ENCODE data around the gene SV2C.
"Not testable (repeated sequence)": the region's sequence is repeated elsewhere in the genome, so short reads cannot be mapped to it uniquely, and the experiment has no call there.

SV2C gene

DNA sequence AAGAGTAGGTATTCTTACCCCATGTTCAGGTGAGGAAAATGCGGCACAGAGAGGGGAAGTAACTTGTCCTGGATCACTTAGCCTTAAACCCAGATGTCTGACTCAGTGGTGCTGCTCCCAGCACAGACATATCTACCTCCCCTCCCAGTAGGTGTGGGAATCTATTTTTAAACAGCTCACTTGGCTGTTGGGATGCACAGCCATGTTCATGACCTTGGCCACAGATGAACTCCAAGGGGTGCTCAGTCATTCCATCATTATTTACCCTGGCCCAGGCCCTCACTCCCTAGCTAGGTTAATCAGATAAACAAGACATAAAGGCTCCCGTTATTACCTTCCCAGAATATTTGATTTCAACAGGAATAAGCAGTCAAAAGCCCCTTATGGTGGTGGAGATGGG, 231.5 kb downstream of the SV2C start:
- no peak for DNase-seq

DNA sequence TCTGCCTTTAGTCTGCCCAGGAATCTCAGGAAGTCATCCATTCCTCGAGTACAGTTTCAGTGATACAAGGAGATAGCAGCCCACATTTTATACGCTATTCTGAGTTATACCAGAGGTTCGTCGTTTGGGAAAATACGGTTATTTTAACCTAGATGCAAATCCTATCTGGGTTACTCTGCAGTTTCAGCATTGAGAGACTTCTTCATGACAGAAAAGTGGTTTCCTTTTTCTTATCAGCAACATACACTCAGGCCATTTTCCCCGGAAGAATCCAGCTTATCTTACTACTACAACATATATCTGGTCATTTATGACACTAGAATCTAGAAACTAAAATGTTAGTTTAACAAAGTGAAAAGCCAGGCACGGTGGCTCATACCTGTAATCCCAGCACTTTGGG, 236.5 kb downstream of the SV2C start:
- DNase-seq = no peak

DNA sequence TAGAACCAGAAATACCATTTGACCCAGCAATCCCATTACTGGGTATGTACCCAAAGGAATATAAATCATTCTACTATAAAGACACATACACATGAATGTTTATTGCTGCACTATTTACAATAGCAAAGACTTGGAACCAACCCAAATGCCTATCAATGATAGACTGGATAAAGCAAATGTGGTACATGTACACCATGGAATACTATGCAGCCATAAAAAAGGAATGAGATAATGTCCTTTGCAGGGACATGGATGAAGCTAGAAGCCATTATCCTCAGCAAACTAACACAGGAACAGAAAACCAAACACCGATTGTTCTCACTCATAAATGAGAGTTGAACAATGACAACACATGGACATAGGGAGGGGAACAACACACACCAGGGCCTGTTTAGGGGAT, 240.3 kb downstream of the SV2C start:
- not testable (repeated sequence) for DNase-seq

DNA sequence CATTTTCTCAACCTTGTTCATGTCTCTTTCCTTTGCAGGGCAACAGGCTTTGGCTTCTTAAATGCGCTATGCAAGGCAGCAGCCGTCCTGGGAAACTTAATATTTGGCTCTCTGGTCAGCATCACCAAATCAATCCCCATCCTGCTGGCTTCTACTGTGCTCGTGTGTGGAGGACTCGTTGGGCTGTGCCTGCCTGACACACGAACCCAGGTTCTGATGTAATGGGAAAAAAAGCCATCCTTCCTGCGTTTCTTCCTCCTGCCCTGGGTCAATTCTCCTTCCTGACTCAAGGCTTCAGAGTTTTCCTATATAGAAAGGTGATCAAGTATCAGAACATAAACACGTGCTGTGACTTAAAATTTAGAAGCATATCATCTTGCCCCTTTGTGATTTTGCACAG, 242.1 kb downstream of the SV2C start:
- DNase-seq = no peak

DNA sequence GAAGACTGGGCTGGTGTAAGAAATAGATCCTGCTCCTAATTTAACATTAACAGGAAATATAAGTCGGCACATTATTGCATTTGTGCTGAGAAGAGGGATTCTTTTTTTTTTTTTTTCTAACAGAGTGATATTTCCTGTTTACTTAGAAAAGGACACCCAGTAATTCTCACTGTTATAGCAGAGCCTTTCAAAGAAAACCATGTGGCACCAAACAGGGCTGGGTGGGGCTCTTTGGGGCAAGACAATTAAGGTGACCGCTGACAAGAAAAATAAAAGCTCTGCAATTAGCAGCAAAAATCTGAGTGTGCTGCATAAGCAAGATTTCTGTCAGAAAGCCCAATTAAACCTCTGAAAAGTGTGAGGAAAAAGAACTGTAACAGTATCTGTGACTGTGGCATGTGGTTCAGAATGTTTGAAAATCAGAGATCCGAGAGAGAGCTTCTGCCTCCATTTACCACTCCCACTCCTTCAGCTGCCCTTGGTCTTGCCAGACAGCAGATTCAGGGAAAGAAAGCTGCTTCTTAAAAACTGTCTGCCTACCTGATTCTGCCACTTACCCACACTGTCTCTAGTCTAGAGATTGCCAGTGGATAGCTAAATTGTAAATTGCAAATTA, 242.8 kb downstream of the SV2C start:
- DNase-seq = no peak

DNA sequence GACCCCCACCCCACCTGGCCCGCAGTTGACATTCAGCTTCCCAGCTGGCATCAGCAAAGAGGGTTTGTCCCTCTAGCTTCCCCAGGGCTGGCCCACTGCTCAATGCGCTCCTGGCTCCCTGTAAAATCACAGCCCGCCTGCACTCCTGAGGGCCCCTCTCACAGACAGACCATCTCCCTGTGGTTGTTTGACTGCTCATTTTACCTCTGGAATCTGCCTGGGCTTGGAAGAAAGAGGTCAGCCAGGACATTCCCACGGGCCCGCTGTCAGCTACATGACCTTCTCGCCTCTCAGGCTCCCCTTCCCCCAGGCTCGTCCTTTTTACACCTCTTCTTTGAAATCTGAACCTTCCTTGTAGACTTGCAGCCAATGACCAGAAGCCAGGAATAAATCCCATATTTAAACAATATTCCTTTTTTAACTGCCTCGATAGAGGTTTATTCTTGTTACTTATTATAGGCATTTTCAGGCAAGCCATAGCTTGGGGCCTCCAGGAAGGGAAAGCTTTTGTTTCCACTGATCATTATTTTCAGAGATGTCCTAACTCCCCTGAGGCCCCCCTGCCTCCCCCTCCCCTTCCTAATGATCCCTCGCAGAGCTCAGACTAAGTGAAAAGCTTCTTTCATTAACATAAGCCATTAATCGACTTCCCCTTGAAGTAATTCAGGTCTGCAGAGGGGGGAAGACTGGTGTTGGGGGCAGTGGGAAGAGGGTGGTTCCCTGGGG, 243.6 kb downstream of the SV2C start:
- no peak for DNase-seq

DNA sequence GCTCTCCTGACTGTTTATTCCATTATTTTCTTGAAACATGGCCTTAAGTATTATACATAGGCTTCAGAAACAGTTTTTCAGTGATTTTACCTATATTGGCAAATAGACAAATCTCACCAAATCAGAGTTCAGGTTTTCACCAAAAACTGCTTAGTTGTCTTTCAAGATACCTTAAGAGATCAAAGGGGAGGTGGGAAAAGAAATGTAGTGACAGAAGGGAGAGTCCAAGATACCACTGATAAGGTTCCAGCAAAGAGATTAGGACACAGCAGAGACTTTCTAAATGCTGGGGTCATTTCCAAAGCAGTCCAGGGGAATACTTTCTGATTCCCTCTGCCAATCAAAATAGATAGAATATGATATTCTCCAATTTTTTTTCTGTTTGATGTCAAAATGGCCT, 246.2 kb downstream of the SV2C start:
- no peak for DNase-seq

DNA sequence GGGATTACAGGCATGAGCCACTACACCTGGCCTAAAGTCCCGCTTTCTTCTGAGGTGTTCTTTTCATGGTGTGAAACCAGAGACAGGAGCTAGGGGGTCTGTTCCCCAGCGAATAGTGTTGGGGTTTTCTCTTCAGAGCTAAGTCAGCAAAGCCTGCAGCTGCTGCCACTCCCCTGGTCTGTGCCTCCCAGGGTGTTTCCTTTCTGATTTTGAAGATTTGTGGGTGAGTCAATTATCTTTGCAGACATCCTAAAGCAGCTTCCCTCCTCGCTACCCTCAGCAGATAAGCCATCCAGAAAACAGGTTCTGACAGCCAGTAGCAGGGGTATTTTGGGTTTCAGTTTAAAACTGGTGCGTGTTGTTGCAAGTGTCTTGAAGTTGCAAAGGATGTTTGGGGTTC, 247.9 kb downstream of the SV2C start:
- no peak for DNase-seq

DNA sequence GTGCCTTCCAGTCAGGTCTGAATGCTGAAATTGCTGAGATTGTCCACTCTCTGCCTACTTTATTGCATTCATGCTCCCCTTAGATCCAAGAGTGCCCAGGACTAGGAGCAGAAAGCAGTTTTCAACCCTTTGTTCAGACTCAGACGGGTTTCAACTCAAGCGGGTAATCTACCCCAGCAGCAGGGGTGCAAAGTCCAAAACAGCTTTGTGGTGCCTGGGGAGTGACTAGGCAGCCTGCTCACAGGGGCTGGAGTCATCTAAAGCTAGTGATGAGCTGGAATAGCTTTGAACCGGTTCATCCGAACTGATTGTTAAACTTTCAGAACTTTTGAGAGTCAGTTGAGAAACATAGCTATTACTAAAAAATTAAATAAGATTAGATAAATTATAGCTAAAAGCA, 248.9 kb downstream of the SV2C start:
- DNase-seq = no peak

DNA sequence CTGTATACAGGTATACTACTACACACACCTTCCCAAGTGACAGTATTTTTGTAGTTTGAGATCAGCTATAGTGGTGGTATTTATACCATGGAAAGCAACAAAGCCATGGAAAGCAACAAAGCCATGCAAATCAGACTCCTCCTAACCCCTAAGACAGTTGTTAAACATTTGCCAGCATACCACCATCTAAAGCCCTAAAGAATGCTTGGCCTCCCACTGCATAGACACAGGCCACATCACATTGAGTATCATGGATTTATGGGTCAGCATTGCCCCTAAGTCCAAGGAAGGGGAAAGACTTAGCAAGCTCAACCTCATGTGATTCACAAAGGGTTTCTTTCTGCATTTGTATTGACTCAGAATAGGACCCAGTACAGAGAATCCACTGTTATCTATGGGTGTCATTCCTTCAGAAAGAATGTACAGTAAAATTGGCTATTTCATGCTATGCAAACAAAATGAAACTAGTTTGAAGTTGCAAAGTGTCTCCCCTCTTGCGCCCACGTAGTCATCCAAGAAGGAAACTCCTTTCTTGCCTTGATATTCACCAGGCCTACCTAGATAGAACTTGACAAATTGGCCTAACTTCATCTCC, 249.5 kb downstream of the SV2C start:
- DNase-seq = no peak

DNA sequence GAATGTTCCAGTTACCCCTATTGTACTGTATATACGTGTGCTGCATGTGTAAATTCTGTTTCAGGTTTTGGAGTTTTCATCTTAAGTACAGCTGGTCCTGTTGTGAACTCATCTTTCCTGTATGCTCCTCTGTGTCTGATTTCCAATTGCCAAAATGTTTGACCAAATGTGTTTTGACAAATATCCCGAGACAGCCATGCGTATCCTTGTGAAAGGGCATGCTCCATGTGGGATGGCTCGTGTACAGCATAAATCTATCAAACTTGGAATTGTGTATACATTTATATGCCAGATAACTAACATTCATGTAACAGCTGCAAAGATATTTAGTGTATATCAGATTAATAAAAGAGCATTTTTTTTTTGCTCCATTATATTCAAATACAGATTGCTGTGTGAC, 250.4 kb downstream of the SV2C start:
- no peak for DNase-seq

DNA sequence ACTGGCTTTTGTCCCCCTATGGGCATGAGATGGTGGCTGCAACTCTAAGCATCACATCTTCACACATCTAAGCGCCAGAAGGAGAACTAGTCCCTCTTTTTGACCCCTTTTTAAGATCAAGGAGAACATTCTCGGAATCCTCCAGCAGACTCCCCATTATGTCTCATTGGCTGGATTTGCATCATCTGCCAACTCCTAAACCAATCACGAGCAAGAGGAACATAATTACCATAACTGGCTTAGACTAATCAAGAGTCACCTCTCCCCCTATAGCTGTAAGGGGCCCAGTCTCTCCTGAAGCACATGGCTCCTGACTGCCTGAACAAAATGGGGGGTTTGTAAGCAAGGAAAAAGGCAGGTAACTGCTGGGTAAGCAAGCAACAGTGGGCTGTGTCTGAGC, 251.4 kb downstream of the SV2C start:
- no peak for DNase-seq

DNA sequence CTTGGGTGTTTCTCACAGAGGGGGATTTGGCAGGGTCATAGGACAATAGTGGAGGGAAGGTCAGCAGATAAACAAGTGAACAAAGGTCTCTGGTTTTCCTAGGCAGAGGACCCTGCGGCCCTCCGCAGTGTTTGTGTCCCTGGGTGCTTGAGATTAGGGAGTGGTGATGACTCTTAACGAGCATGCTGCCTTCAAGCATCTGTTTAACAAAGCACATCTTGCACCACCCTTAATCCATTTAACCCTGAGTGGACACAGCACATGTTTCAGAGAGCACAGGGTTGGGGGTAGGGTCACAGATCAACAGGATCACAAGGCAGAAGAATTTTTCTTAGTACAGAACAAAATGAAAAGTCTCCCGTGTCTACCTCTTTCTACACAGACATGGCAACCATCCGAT, 252.3 kb downstream of the SV2C start:
- not testable (repeated sequence) for DNase-seq

DNA sequence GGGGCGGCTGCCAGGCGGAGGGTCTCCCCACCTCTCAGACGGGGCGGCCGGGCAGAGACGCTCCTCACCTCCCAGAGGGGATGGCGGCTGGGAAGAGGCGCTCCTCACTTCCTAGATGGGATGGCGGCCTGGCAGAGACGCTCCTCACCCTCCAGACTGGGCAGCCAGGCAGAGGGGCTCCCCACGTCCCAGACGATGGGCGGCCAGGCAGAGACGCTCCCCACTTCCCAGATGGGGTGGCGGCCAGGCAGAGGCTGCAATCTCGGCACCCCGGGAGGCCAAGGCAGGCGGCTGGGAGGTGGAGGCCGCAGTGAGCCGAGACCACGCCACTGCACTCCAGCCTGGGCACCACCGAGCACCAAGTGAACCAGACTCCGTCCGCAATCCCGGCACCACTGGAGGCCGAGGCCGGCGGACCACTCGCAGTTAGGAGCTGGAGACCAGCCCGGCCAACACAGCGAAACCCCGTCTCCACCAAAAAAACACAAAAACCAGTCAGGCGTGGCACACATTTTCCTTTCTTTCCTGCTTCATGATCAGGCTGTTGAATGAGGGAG, 253.1 kb downstream of the SV2C start:
- not testable (repeated sequence) for DNase-seq

DNA sequence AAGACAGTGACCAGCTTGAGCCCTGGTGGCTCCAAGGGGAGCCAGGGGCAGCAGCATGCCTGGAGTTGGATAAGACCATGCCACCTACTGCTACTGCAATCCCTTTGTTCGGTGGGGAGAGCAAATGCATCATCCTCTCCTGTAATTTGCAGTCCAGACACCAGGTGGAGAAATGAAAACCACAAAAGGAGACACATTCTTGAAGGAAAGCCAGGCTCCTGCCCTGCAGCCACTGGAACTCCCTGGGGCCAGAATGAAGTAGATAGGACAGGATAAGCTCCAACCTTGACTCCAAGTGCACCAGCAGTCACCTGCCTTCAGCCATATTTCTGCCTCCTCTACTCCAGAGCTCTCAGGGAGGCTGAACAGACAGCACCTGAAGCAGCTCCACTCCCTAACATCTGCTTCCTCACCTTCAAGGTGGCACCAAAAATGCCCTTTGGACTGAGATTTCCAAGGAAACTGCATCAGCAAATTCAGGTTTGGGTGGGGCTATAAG, 254.8 kb downstream of the SV2C start:
- DNase-seq = peak; percentile 2

DNA sequence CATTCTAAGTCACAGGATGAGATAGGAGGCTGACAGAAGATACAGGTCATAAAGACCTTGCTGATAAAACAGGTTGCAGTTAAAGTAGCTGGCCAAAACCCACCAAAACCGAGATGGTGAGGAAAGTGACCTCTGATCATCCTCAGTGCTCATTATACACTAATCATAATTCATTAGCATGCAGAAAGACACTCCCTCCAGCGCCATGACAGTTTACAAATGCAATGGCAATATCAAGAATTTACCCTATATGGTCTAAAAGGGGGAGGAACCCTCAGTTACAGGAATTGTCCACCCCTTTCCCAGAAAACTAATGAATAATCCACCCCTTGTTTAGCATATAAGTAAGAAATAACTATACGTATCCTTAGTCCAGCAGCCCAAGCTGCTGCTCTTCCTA, 256.7 kb downstream of the SV2C start:
- no peak for DNase-seq

DNA sequence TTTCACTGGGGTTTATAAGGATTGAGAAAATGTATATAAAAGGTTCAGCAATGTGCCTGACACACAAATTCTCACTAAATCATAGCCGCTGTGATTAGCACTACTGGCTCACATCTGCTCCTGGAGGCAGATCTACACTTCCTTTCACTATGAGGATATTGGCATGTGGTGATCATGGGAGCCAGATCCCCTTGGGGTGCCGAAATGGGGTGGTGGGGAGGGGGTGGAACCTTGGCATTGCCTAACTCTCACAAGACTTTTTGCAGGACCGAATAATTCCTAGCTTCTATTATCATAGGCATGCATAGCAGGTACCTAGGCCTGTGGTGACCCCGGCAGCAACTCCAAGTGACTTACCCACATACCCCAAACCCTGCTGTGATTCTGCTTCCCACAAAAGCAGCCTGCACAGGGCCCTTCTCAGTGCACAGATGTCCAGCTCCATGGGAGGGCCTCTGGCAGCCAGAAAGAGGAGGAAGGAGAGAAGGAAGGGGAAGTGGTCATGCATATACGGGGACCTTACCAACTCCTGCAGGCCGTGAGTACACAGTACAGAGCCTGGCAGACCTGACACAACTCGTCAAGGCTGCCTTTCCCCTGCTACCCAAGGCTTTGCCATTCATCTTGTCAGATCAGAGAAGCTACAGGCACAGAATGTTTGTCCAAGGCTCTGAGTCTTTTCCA, 258.6 kb downstream of the SV2C start:
- no peak for DNase-seq

DNA sequence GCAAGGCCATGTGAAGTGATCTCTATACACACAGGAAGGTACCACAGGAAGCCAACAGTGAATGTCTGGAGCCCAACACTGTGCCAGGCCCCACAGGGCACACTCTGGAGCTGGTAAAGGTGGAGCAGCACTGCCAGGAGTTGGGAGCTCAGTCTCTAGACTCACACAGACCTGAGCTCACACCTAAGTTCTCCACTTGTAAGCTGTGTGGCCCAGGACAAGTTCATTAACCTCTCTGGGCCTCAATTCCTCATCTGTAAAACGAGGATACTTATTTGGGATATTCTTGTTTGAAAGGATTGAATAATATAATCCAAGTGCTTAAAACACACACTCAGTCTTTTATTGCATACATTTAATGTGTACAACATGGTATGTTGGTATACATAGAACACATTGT, 259.3 kb downstream of the SV2C start:
- no peak for DNase-seq

DNA sequence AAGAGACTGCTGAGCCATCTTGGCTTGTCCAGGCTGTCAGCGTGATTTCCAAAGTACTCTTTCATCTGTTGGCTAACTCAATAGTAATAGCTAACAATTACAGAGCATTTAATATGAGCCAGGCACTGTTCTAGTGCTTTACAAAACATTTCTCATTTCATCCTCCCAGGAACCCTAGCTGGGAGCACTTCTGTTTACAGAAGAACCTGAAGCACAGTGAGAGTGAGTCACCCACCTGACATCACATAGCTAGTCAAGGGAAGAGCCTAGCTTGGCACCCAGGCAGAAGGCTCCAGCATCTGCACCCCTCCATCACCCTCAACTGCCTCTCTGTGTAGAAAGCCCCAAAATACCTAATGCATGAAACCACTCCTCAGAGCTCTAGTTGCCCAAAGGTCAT, 262.4 kb downstream of the SV2C start:
- DNase-seq = no peak

DNA sequence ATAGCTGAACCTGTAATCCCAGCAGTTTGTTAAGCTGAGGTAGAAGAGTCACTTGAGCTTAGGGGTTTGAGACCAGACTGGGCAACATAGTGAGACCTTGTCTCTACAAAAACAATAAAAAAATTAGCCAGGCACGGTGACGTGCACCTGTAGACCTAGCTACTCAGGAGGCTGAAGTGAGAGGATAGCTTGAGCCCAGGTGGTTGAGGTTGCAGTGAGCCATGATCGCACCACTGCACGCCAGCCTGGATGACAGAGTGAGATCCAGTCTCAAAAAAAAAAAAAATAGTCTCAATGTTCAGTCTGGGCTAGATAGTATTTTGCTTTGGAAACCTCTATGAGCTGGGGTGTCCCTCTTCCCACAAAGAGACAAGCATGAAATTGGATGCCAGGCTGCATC, 268.0 kb downstream of the SV2C start:
- no peak for DNase-seq

DNA sequence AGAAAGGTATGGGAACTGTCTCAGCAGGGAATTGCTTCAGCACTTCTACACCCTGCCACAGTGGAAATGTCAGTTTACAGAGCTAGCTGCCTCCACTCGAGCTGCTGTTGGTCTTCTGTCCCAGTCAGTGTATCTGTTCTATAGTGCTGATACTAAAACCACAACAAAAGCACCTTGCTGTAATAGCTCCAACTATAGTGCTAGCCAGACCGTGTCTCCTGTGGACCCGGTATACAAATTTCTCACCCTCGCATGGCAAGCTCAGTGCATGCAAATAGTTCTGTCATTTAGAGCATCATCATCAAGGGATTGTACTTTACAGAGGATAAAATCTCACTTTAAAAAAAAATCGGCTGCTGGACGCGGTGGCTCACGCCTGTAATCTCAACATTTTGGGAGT, 268.4 kb downstream of the SV2C start:
- DNase-seq = no peak

DNA sequence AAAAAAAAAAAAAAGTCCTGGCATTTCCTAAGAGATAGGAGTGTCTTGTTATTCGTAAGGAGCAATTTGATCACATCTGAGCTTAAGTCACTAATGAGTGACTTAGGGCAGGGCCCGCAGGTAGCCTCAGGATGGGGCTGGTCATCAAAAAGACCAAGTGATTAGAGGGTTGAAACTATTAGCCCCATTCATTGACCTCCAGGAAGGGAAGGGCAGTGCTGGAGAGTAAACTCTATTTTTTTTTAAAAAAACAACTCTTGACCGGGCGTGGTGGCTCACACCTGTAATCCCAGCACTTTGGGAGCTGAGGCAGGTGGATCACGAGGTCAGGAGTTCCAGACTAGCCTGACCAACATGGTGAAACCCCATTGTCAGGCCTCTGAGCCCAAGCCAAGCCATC, 273.7 kb downstream of the SV2C start:
- no peak for DNase-seq
